DND-41 (cell line): ENCODE results near the gene NOBOX.

Experiments used
- ATAC-seq: fragments of 200-7000 bp; cut with Tn5 transposase; 3 replicates; pipeline ENCODE4 v1.9.1; 2021; ENCODE audit warnings: low read depth; ENCODE audit not compliant: insufficient read depth
- DNase-seq: peaks from one replicate; pipeline ENCODE4 v3.0.0-alpha.2; 2020
- H2AFZ ChIP-seq: 2 replicates; pipeline ENCODE4 v1.6.0; 2012; ENCODE audit warnings: low read depth, low read length
- H3K27ac ChIP-seq: 2 replicates; pipeline ENCODE4 v1.5.1; 2012; ENCODE audit warnings: low read length, inconsistent platforms
- H3K27me3 ChIP-seq: fragments of 200-600 bp; sonication (generic); 2 replicates; pipeline ENCODE4 v1.6.0; 2012; ENCODE audit warnings: low read length, mild to moderate bottlenecking, inconsistent platforms; ENCODE audit not compliant: insufficient read depth, poor library complexity
- H3K36me3 ChIP-seq: 2 replicates; pipeline ENCODE4 v1.5.1; 2012; ENCODE audit warnings: low read length, inconsistent platforms; ENCODE audit not compliant: insufficient read depth
- H3K4me1 ChIP-seq: 2 replicates; pipeline ENCODE4 v1.5.1; 2012; ENCODE audit warnings: mild to moderate bottlenecking, low read length; ENCODE audit not compliant: insufficient read depth
- H3K4me2 ChIP-seq: 2 replicates; pipeline ENCODE4 v1.6.0; 2012; ENCODE audit warnings: mild to moderate bottlenecking, moderate library complexity, low read length, inconsistent platforms; ENCODE audit not compliant: insufficient read depth
- H3K4me3 ChIP-seq, 2 experiments: fragments of 200-600 bp in 1 of 2; shearing (Covaris generic) in 1 of 2; 2 replicates each; pipeline ENCODE4 v1.5.1; 2012 to 2016; ENCODE audit warnings: inconsistent platforms in 2 of 2, low read length in 2 of 2, mild to moderate bottlenecking in 2 of 2, low read depth in 1 of 2, moderate library complexity in 1 of 2
- H3K79me2 ChIP-seq: 2 replicates; pipeline ENCODE4 v1.6.0; 2012; ENCODE audit warnings: low read length, inconsistent platforms; ENCODE audit not compliant: insufficient read depth
- H3K9ac ChIP-seq: 2 replicates; pipeline ENCODE4 v1.6.0; 2012; ENCODE audit warnings: low read depth, mild to moderate bottlenecking, inconsistent platforms, low read length, moderate library complexity
- H3K9me3 ChIP-seq: 2 replicates; pipeline ENCODE4 v1.5.1; 2012; ENCODE audit warnings: low read length, moderate library complexity, mild to moderate bottlenecking, inconsistent platforms; ENCODE audit not compliant: insufficient read depth, severe bottlenecking
- H4K20me1 ChIP-seq: 2 replicates; pipeline ENCODE4 v1.6.0; 2012; ENCODE audit warnings: low read length; ENCODE audit not compliant: insufficient read depth
- EZH2 ChIP-seq: IDR thresholded peaks from 3 replicates; pipeline ENCODE4 v1.6.1; 2012; ENCODE audit warnings: borderline replicate concordance, low read depth, mild to moderate bottlenecking, moderate library complexity, low read length, inconsistent platforms; ENCODE audit not compliant: severe bottlenecking
- TF ChIP-seq, protein P1 (sequence below): IDR thresholded peaks from 2 replicates; pipeline ENCODE4 v1.5.1; 2012; ENCODE audit warnings: borderline replicate concordance, low read length, moderate library complexity, mild to moderate bottlenecking; ENCODE audit not compliant: poor library complexity, severe bottlenecking; ENCODE audit errors: extremely low read depth

The NOBOX gene

GRCh38 chr7:144410441-144410840, 6.9 kb upstream of the NOBOX start:
- Histone ChIP-seq H3K4me3 (no peak overlapping the region), H3K9me3 (no peaks in the 10 kb centered on the region), H3K9ac (no peak overlapping the region), H3K36me3 (no peaks in the 10 kb centered on the region), H3K27ac (no peak overlapping the region), H3K4me2 (no peak overlapping the region), H2AFZ (no peak overlapping the region), H4K20me1 (no peaks in the 10 kb centered on the region), H3K27me3 (no peaks in the 10 kb centered on the region), H3K79me2 (no peaks in the 10 kb centered on the region), H3K4me1 (no peaks in the 10 kb centered on the region)
- ATAC-seq (no peak), DNase-seq (no peak)
- TF ChIP-seq EZH2, result no peak
- TF ChIP-seq, protein P1, sequence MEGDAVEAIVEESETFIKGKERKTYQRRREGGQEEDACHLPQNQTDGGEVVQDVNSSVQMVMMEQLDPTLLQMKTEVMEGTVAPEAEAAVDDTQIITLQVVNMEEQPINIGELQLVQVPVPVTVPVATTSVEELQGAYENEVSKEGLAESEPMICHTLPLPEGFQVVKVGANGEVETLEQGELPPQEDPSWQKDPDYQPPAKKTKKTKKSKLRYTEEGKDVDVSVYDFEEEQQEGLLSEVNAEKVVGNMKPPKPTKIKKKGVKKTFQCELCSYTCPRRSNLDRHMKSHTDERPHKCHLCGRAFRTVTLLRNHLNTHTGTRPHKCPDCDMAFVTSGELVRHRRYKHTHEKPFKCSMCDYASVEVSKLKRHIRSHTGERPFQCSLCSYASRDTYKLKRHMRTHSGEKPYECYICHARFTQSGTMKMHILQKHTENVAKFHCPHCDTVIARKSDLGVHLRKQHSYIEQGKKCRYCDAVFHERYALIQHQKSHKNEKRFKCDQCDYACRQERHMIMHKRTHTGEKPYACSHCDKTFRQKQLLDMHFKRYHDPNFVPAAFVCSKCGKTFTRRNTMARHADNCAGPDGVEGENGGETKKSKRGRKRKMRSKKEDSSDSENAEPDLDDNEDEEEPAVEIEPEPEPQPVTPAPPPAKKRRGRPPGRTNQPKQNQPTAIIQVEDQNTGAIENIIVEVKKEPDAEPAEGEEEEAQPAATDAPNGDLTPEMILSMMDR, result no peak

- Histone ChIP-seq H3K4me2 (no peak overlapping the region), H2AFZ (no peak overlapping the region), H4K20me1 (no peaks in the 10 kb centered on the region), H3K36me3 (no peaks in the 10 kb centered on the region), H3K79me2 (no peaks in the 10 kb centered on the region), H3K9ac (no peak overlapping the region), H3K4me1 (no peaks in the 10 kb centered on the region), H3K9me3 (no peaks in the 10 kb centered on the region), H3K27me3 (no peaks in the 10 kb centered on the region), H3K4me3 (no peak overlapping the region), H3K27ac (no peak overlapping the region)
- DNase-seq (no peak), ATAC-seq (no peak)
- TF ChIP-seq, protein P1, result no peak
- TF ChIP-seq EZH2, result no peak
These were observed 4.6 kb upstream of the NOBOX start for GRCh38 chr7:144408121-144408520.

DNA sequence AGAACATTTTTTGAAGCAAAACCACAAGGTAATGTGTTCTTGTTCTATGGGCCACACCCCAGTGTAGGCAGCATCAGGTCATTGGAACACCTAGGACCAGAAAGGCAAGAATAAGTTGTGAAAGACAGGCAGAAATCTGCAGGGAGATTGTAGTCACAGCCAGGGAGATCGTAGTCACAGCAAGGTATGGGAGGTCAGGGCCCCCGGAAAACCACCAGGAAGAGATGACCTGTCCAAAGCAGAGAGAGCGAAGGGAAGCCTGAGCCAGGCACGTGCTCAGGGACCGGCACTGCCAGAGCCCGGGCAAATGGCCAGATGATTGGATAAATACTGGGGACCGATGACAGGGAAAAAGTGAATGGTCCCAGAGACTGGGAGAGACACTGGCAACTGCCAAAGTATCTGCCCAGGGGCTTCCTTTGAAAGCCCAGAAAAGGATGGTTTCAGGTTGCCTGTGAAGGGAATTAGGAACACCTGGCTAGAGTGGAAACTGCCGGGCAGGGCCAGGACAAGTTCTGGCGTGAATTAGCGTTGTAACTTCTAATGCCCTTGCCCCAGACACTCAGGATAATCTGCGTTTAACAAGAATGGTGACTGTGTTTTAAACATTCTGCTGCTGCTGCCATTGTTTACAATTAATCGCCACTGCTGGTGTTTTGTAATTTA, 3.9 kb upstream of the NOBOX start:
- Histone ChIP-seq H4K20me1 (no peaks in the 10 kb centered on the region), H3K27ac (no peak overlapping the region), H3K9me3 (no peaks in the 10 kb centered on the region), H3K4me2 (no peak overlapping the region), H3K4me3 (no peak overlapping the region), H2AFZ (no peak overlapping the region), H3K27me3 (no peaks in the 10 kb centered on the region), H3K4me1 (no peaks in the 10 kb centered on the region), H3K79me2 (no peaks in the 10 kb centered on the region), H3K36me3 (no peaks in the 10 kb centered on the region), H3K9ac (no peak overlapping the region)
- no peak for ATAC-seq
- DNase-seq, result no peak
- no peak for TF ChIP-seq EZH2

DNA sequence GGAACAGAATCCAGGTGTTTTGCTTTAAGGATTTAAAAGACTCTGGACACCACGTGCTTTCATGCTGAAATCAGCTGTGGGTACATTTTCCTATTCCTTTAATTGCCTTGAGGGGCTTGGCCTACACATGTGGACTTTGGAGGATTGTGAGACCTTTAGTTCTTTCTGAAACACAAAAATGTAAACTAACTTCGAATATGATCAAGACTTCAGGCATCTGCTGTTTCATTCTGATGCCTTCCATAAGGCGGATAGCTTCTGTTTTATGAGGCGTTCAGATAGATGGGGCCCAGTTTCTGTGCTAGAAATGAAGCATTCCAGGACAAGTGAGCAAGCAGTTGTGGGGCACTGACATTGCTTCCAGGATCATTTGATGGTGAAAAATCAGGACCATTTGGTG, 1.5 kb upstream of the NOBOX start:
- no peak for ATAC-seq
- H3K36me3 ChIP-seq, result no peaks in the 10 kb centered on the region
- no peak overlapping the region for H3K4me2 ChIP-seq
- no peak overlapping the region for H2AFZ ChIP-seq
- no peak overlapping the region for H3K27ac ChIP-seq
- no peak overlapping the region for H3K9ac ChIP-seq
- H3K4me1 ChIP-seq, result no peaks in the 10 kb centered on the region
- no peaks in the 10 kb centered on the region for H3K27me3 ChIP-seq
- no peak for DNase-seq
- no peaks in the 10 kb centered on the region for H3K79me2 ChIP-seq
- no peaks in the 10 kb centered on the region for H3K9me3 ChIP-seq
- TF ChIP-seq EZH2, result no peak
- TF ChIP-seq, protein P1, result no peak
- H3K4me3 ChIP-seq, result no peak overlapping the region
- H4K20me1 ChIP-seq, result no peaks in the 10 kb centered on the region
